HG02571 (cell line): Measurements from ENCODE around the gene TEX9.

Experiments used
- ATAC-seq: cut with Tn5 transposase; IDR thresholded peaks from one replicate; pipeline ENCODE4 v1.9.1; 2021; ENCODE audit warnings: mild to moderate bottlenecking, moderate library complexity; ENCODE audit not compliant: unreplicated experiment

The TEX9 gene

GRCh38 chr15:56440214-56440770, 75.1 kb downstream of the TEX9 start:
- no peak for ATAC-seq

DNA sequence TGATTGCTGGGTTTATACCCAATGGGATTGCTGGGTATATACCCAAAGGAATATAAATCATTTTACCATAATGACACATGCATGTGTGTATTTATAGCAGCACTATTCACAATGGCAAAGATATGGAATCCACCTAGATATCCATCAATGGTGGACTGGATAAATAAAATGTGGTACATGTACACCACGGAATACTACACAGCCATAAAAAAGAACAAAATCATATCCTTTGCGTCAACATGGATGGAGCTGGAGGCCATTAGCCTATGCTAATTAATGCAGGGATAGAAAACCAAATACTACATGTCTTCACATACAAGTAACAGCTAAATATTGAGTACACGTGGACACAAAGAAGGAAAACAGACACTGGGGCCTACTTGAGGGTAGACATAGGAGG, 77.1 kb downstream of the TEX9 start:
- ATAC-seq: no peak

DNA sequence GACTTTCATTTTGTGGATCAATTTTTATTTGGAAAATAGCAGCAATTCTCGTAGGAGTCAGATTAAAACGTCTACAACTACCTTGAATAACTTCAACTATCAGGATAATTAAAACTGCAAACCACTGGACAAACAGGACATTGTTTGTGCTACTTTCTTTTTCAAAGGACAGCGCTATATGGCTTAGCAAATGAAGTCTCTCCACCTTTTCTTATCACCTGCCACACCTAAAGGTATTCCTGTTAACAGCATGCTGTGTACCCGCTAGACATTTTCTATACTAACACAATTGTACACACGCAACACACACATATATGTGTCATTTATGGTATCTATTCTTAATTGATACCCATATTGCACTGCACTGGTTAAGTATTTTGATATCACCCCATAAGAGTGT, 80.5 kb downstream of the TEX9 start:
- no peak for ATAC-seq

DNA sequence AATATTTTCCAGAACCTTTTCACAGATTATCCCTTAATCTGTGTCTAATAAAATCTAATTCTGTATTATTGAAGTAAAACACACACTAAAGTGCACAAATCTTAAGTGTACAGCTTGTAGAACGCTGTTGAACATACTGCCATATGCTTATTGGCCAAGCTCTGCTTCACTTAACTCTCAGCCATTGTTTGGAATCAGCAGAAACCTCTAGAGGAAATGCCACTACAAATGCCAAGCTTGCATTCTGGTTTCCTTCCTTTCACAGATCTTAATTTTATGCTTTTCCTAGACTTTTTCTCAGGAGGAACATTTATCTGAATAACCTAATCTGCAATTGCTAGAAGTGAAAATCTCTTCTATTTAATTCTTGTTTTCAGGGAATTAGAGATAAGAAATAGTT, 89.6 kb downstream of the TEX9 start:
- ATAC-seq: no peak

- no peak for ATAC-seq
Observed at GRCh38 chr15:56456229-56456628, 91.0 kb downstream of the TEX9 start.

- no peak for ATAC-seq
Observed at GRCh38 chr15:56459096-56459495, 93.9 kb downstream of the TEX9 start.

DNA sequence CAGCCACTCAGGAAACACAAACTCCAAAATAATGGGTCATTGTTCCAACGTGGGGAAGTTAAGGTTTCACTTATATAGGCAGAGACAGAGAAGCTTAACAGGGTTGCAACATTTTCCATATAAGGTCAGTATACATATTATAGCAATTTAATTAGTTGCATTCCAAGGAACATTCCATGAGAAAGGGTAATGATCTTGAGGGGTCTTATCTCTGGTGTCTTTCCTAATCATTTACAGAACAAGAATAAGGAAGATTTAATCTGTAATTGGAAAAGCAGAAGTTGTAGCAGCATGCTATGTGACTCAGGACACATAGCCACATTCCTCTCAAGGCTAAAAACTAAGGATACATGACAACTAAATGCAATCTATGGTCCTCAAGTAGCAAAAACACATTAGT, 94.8 kb downstream of the TEX9 start:
- no peak for ATAC-seq

GRCh38 chr15:56460947-56461346, 95.7 kb downstream of the TEX9 start:
- no peak for ATAC-seq

GRCh38 chr15:56464893-56465520, 99.8 kb downstream of the TEX9 start, which contains the start of gene MNS1:
Gene MNS1 (minus strand): TSS chr15:56465137. CDS start chr15:56464972, 165 bp downstream.
- peak; percentile 99 for ATAC-seq

GRCh38 chr15:56467616-56468015, 102.4 kb downstream of the TEX9 start:
- ATAC-seq: no peak

- ATAC-seq: no peak
Observed at GRCh38 chr15:56468401-56468800, 103.2 kb downstream of the TEX9 start.

DNA sequence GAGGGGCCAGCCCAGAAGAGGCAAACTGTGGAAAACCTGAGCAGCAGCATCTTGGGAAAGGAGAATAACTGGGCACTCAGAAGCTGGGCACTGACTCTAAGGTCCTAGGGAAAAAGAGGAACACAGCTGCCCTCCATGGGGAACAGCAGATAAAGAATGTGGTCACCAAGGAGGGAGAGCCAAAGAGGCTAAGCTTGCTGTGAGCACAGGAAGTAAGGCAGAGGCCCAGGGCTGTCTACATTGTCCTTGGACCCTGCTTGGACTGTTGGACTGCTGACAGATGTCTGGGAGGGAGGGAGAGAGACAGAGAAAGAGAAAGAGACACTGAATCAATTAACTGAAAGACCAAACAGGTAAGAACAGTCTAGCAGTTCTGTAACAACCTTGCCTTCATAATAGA, 104.3 kb downstream of the TEX9 start:
- ATAC-seq: no peak

DNA sequence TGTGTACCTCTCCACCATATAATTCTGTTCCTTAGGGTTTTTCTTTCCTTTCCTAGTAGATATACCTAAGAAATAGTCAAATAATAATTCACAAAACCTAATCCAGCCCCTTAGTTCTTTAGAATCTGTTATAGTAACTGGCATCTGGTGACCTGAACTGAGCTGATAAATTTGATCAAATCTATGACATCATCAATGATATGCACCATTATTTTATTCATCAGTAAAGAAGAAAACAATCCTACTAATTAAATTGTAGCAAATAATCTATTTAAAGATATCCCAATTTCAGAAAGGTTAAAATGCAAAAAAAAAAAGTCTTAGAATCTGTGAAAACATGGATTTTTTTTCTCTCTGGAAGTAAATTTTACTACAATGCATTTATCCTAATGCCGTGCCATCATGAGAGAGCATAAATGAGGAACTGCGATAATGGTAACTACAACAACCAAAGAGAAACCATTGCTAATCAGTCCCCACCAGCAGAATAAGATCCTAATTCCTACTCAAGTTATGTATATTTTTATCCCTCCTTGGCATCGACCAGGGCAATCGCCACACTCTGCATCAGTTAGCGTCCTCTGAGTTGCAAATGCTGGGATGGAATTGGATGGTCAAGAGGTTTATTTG, 106.3 kb downstream of the TEX9 start:
- ATAC-seq: no peak

DNA sequence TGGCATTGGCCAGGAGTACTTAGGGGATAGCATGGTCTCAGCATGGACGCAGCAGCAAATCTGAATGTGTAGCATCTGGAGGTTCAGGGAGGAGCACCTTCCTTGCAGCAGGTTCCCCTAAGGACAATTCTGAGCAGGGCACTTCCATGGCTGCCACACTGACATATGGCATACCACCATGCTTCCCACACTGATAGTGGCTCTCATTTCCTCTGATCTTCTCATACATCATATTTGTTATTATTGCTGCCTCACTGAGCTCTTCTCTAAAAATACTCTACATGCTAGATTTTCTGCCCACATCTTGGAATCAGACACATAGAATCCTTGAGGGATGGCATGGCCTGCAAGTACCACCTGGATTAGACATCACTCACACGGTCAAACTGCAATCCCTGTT, 107.1 kb downstream of the TEX9 start:
- no peak for ATAC-seq

DNA sequence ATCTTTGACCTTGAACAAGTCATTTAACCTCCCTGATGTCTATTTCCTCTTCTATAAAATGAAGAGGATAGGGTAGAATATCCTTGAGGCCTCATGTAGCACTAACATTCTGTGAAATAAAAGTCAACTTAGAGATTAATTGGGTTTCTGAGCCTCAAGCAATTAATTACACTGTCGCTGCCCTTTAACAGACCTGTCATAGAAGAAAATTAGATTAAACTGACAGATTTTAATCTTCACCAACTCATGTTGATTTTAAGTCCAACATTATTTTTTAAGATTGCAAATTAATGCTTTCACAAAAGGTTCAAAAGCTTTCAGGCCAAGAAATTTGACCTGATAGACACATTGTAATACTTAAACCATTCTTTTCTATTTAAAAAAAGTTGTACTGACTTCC, 107.8 kb downstream of the TEX9 start:
- ATAC-seq: no peak

DNA sequence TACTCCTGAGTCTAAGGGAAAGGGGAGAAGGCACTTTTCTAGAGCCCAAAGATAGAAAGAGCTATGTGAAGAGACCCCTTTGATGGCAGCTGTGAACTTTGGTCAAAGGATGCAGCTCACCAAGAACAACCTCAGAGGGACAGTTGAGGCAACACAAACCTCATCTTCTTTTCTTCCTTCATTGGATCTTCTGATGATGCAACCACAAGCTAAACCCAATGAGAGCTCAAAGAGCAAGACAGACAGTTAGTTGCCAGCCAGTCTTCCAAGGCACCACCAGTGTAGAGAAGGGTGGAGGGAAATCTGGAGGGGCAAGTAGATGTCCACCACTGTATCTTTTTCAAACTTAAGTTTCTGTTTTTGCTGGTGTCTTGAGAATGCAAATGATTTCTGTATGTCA, 110.1 kb downstream of the TEX9 start:
- no peak for ATAC-seq
